Mesenchymal stem cell (in vitro differentiated cells and primary cell): ENCODE data around the gene ELF2.
"Not testable (repeated sequence)": the region's sequence is repeated elsewhere in the genome, so short reads cannot be mapped to it uniquely, and the experiment has no call there.

ENCODE experiments used
- DNase-seq: peaks from one replicate; pipeline ENCODE4 v3.0.0-alpha.2; 2013
- H2AFZ ChIP-seq: one replicate; pipeline ENCODE4 v1.6.1; 2013; ENCODE audit warnings: low read depth, mild to moderate bottlenecking, control low read depth, inconsistent platforms, low read length, moderate library complexity
- H2AK5ac ChIP-seq: 2 replicates; pipeline ENCODE4 v1.6.1; 2013; ENCODE audit warnings: low read length, moderate library complexity, mild to moderate bottlenecking, inconsistent platforms; ENCODE audit not compliant: severe bottlenecking
- H2BK120ac ChIP-seq: one replicate; pipeline ENCODE4 v1.6.1; 2013; ENCODE audit warnings: low read depth, mild to moderate bottlenecking, inconsistent platforms, low read length, moderate library complexity
- H2BK12ac ChIP-seq, 2 experiments: one replicate each; pipeline ENCODE4 v1.6.1; 2013; ENCODE audit warnings: inconsistent platforms in 2 of 2, low read length in 2 of 2, mild to moderate bottlenecking in 2 of 2, moderate library complexity in 2 of 2, control low read depth in 1 of 2
- H2BK15ac ChIP-seq: one replicate; pipeline ENCODE4 v1.6.1; 2013; ENCODE audit warnings: mild to moderate bottlenecking, low read depth, inconsistent platforms; ENCODE audit not compliant: poor library complexity, severe bottlenecking
- H2BK5ac ChIP-seq: 2 replicates; pipeline ENCODE4 v1.6.1; 2013; ENCODE audit warnings: low read depth, mild to moderate bottlenecking, low read length, control low read depth, inconsistent platforms; ENCODE audit not compliant: poor library complexity, severe bottlenecking
- H3K14ac ChIP-seq, 2 experiments: one replicate each; pipeline ENCODE4 v1.6.1; 2013; ENCODE audit warnings: inconsistent platforms in 2 of 2, low read length in 2 of 2, control low read depth in 1 of 2, mild to moderate bottlenecking in 1 of 2, moderate library complexity in 1 of 2
- H3K18ac ChIP-seq, 2 experiments: one replicate each; pipeline ENCODE4 v1.6.1; 2013; ENCODE audit warnings: inconsistent platforms in 2 of 2, low read length in 2 of 2, control low read depth in 1 of 2, low read depth in 1 of 2, mild to moderate bottlenecking in 1 of 2
- H3K23ac ChIP-seq, 2 experiments: one replicate each; pipeline ENCODE4 v1.6.1; 2013; ENCODE audit warnings: inconsistent platforms in 2 of 2, low read length in 2 of 2, mild to moderate bottlenecking in 2 of 2, moderate library complexity in 2 of 2, control low read depth in 1 of 2
- H3K27ac ChIP-seq: 2 replicates; pipeline ENCODE4 v1.5.1; 2013; ENCODE audit warnings: mild to moderate bottlenecking, moderate library complexity, low read length, control low read depth, inconsistent platforms; ENCODE audit not compliant: poor library complexity, severe bottlenecking
- H3K27me3 ChIP-seq, 2 experiments: 2 replicates each; pipeline versions ENCODE4 v1.6.1 to v1.7.0; 2013; ENCODE audit warnings: low read length in 2 of 2, mild to moderate bottlenecking in 2 of 2, moderate library complexity in 2 of 2, control low read depth in 1 of 2, inconsistent platforms in 1 of 2; ENCODE audit not compliant: control insufficient read depth in 1 of 2, insufficient read depth in 1 of 2
- H3K36me3 ChIP-seq, 2 experiments: 2 replicates each; pipeline versions ENCODE4 v1.6.1 to v1.7.0; 2013; ENCODE audit warnings: low read length in 2 of 2, control low read depth in 1 of 2, inconsistent platforms in 1 of 2, low read depth in 1 of 2, mild to moderate bottlenecking in 1 of 2; ENCODE audit not compliant: insufficient read depth in 2 of 2, control insufficient read depth in 1 of 2
- H3K4ac ChIP-seq, 2 experiments: one replicate each; pipeline ENCODE4 v1.6.1; 2013; ENCODE audit warnings: inconsistent platforms in 2 of 2, low read length in 2 of 2, mild to moderate bottlenecking in 2 of 2, moderate library complexity in 2 of 2, control low read depth in 1 of 2, low read depth in 1 of 2
- H3K4me1 ChIP-seq: 2 replicates; pipeline ENCODE4 v1.6.1; 2013; ENCODE audit warnings: low read depth, low read length, control low read depth; ENCODE audit not compliant: control insufficient read depth, insufficient read depth
- H3K4me2 ChIP-seq: 2 replicates; pipeline ENCODE4 v1.6.1; 2013; ENCODE audit warnings: low read length, mild to moderate bottlenecking, inconsistent platforms; ENCODE audit not compliant: poor library complexity, severe bottlenecking
- H3K4me3 ChIP-seq, 2 experiments: 2 replicates each; pipeline versions ENCODE4 v1.5.1 to v1.7.0; 2013; ENCODE audit warnings: low read length in 2 of 2, mild to moderate bottlenecking in 2 of 2, control low read depth in 1 of 2, low read depth in 1 of 2; ENCODE audit not compliant: insufficient read depth in 1 of 2
- H3K79me1 ChIP-seq: replicated peaks from 2 replicates; pipeline ENCODE4 v1.6.1; 2013; ENCODE audit warnings: mild to moderate bottlenecking, control low read depth, low read length, inconsistent platforms; ENCODE audit not compliant: poor library complexity, severe bottlenecking
- H3K9ac ChIP-seq: 2 replicates; pipeline ENCODE4 v1.7.0; 2013; ENCODE audit warnings: mild to moderate bottlenecking, low read length, moderate library complexity
- H3K9me3 ChIP-seq: 2 replicates; pipeline ENCODE4 v1.7.0; 2013; ENCODE audit warnings: mild to moderate bottlenecking, low read length; ENCODE audit not compliant: control insufficient read depth
- H4K8ac ChIP-seq: one replicate; pipeline ENCODE4 v1.6.1; 2013; ENCODE audit warnings: inconsistent platforms, mild to moderate bottlenecking, low read length, moderate library complexity
- H4K91ac ChIP-seq: one replicate; pipeline ENCODE4 v1.6.1; 2013; ENCODE audit warnings: mild to moderate bottlenecking, low read length, inconsistent platforms
- WGBS: methylation state at CpG from one replicate; pipeline ENCODE4 v1.1.7; 2013; ENCODE audit warnings: mixed read lengths; 5-methylcytosine and 5-hydroxymethylcytosine counted together

ELF2 gene

DNA sequence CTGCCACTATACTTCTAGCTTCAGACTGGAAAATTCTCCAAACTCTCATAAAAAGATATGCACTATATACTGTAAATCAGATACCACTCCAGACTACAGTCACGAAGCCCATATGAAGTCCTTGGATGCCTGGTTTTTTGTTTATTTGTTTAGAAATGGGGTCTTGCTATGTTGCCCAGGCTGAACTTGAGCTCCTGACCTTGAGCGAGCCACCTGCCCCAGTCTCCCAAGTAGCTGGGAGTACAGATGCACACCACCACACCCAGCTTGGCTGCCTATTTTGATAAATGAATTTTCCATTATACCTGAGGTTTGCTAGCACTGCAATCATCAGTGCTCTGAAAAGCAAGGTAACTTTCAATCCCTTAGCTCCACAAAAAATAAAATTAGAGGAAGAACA lies 53.1 kb downstream of the ELF2 start:
- Histone ChIP-seq H3K4me1 (no peaks in the 10 kb centered on the region), H2BK12ac (no peak overlapping the region), H3K18ac (no peak overlapping the region), H2BK5ac (no peak overlapping the region), H2BK15ac (no peak overlapping the region), H2AFZ (no peak overlapping the region), H4K91ac (no peak overlapping the region), H3K27ac (no peak overlapping the region), H3K14ac (no peak overlapping the region), H3K23ac (no peak overlapping the region), H3K4ac (no peak overlapping the region), H3K79me1 (no peaks in the 10 kb centered on the region), H3K27me3 (no peaks in the 10 kb centered on the region), H3K4me3 (no peak overlapping the region), H2BK120ac (no peak overlapping the region), H3K4me2 (no peak overlapping the region), H3K9me3 (no peaks in the 10 kb centered on the region), H3K9ac (no peak overlapping the region), H3K36me3 (no peaks in the 10 kb centered on the region), H2AK5ac (no peak overlapping the region), H4K8ac (no peak overlapping the region)
- DNase-seq = no peak
- WGBS = 100% methylated on average over 1 of the region's 2 CpGs

DNA sequence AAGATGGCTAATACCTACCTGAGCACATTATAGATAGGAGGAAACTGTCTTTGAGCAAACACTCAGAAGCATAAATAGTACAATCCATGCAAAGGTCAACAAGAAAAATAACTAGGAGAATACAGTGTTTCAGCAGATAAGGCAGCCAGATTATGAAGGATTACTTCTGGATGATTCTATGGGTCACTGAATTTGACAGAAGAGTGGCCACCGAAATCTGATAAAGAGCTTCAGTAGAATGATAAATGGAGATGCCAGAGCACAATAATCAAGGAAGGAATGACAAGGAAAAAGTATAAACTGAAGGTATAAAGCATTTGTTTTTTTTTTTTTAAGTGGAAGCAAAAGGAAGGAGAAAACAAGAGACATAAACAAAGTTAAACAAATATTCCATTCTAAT lies 58.7 kb downstream of the ELF2 start:
- no peak overlapping the region for H2BK12ac ChIP-seq
- H3K4me1 ChIP-seq = no peaks in the 10 kb centered on the region
- H3K4me3 ChIP-seq = no peak overlapping the region
- no peak overlapping the region for H3K14ac ChIP-seq
- no peaks in the 10 kb centered on the region for H3K27me3 ChIP-seq
- H3K23ac ChIP-seq = no peak overlapping the region
- H3K4me2 ChIP-seq = no peak overlapping the region
- H3K36me3 ChIP-seq = peaks cover 6 to 8% of the 10 kb centered on the region in 2 experiments
- H3K18ac ChIP-seq = no peak overlapping the region
- no peak overlapping the region for H3K27ac ChIP-seq
- H2AK5ac ChIP-seq = no peak overlapping the region
- 98% methylated on average over 1 of the region's 1 CpG for WGBS
- DNase-seq = no peak
- no peak overlapping the region for H4K8ac ChIP-seq
- H2AFZ ChIP-seq = no peak overlapping the region
- no peak overlapping the region for H3K9ac ChIP-seq
- peaks cover 1% of the 10 kb centered on the region for H3K79me1 ChIP-seq
- H3K9me3 ChIP-seq = no peaks in the 10 kb centered on the region
- H2BK5ac ChIP-seq = no peak overlapping the region
- no peak overlapping the region for H2BK15ac ChIP-seq
- H4K91ac ChIP-seq = no peak overlapping the region
- no peak overlapping the region for H3K4ac ChIP-seq
- no peak overlapping the region for H2BK120ac ChIP-seq

DNA sequence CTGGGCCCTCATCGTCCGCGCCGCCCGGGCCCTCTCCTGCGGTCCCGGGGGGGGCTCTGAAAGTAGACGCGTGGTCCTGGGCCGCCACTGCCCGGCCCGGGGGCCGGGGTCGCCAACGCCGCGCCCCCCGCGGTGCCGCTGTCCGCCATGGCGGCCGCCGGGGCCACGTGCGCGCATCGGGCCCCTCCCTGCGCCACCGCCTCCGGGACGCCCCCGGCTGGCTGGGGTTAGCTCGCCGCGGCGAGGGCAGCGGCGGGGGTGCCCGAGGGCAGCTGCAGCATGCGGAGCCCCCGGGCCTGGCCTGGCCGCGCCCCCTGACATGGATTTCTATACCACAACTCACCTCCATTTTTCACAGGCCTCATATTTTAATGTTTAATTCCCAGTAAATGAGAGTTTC lies 61.8 kb downstream of the ELF2 start:
- H2BK120ac ChIP-seq = no peak overlapping the region
- H4K8ac ChIP-seq = no peak overlapping the region
- H3K14ac ChIP-seq = no peak overlapping the region
- H3K79me1 ChIP-seq = peaks cover 1% of the 10 kb centered on the region
- no peaks in the 10 kb centered on the region for H3K4me1 ChIP-seq
- H2AK5ac ChIP-seq = no peak overlapping the region
- 99% methylated on average over 17 of the region's 44 CpGs for WGBS
- H3K27me3 ChIP-seq = no peaks in the 10 kb centered on the region
- no peak overlapping the region for H3K9ac ChIP-seq
- no peak overlapping the region for H2BK12ac ChIP-seq
- H3K4me2 ChIP-seq = no peak overlapping the region
- H2BK15ac ChIP-seq = no peak overlapping the region
- DNase-seq = no peak
- no peak overlapping the region for H3K4ac ChIP-seq
- H3K4me3 ChIP-seq = no peak overlapping the region
- peaks cover 6 to 8% of the 10 kb centered on the region in 2 experiments for H3K36me3 ChIP-seq
- H3K9me3 ChIP-seq = no peaks in the 10 kb centered on the region
- no peak overlapping the region for H3K23ac ChIP-seq
- no peak overlapping the region for H2AFZ ChIP-seq
- H3K18ac ChIP-seq = no peak overlapping the region
- H3K27ac ChIP-seq = no peak overlapping the region
- no peak overlapping the region for H4K91ac ChIP-seq
- no peak overlapping the region for H2BK5ac ChIP-seq

DNA sequence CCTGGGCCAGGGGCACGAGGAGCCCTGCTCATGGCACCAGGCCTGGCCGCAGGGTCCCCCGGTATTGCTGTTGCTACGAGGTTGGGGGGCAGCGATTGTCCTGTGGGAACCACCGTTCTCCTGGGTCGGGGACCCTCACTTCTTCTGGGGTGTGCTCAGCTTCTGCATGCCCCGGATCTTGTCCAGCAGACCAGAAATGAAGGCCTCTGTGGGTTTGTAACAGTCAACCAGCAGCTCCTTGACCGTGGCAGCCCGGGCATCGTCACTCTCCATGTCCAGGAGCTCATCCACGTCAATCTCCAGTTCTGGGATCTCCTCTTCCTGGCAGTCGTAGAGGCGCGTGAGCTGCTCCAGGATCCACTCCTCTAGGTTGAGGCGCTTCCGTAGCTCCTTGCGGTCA lies 62.2 kb downstream of the ELF2 start:
- not testable (repeated sequence) for H3K4me1 ChIP-seq, H3K14ac ChIP-seq, H3K4ac ChIP-seq, H2BK120ac ChIP-seq, H2BK15ac ChIP-seq, H4K91ac ChIP-seq, H3K9me3 ChIP-seq, H3K4me2 ChIP-seq, H2BK12ac ChIP-seq, H3K27me3 ChIP-seq, H2AFZ ChIP-seq, H3K36me3 ChIP-seq, DNase-seq, H3K23ac ChIP-seq, H4K8ac ChIP-seq, H3K27ac ChIP-seq, H3K79me1 ChIP-seq, H2BK5ac ChIP-seq, H3K18ac ChIP-seq, H3K9ac ChIP-seq, H3K4me3 ChIP-seq, H2AK5ac ChIP-seq
- WGBS = 99% methylated on average over 18 of the region's 18 CpGs
